GDM1 (cell line): ENCODE measurements around the gene RBMS2.

Experiments
- DNase-seq: peaks from one replicate; lab custom pipeline; 2025; lab: John Stamatoyannopoulos, UW

Gene RBMS2

DNA sequence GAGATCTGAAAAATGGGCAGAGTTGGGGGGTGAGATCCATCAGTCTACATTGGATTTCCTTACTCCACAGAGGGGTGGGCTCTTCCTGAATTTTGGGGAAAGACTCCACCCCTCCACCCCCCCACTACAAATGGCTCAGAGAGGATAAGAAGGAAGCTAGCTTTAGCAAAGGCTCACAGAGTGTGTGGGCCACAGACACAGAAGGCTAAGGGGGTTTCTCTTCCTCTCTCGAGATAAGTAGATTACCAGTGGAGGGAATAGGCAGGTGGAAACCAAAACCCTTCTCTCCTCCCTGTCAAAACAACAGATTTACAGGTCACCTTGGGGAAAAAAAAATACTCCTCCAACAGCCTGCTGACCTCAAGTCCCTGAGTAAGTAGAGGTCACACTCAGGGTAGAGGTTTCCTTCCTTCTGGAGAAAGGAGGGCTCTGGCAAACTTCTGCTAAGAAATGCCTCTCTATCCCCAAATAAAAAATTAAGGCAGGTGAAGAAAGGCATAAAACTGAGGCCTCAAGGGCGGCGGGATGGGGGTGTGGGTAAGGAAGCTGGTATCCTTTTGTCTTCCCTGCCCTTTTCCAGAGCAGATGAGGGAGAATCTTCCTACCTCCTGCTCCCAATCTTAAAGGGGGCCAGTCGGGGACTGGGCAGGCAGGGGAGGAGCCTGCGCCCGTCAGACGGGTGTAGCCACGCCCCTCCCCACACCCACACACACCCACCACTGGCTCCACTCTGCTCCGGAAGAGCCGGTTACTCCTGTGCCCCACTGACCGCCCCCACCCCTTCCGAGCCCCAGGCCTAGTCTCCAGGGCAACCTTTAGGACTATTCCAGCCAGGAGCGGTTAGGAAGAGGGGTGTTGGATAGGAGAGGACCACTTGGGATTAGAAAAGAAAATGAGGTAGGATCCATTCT lies 110.4 kb downstream of the RBMS2 start:
- DNase-seq = peak; percentile 43

DNA sequence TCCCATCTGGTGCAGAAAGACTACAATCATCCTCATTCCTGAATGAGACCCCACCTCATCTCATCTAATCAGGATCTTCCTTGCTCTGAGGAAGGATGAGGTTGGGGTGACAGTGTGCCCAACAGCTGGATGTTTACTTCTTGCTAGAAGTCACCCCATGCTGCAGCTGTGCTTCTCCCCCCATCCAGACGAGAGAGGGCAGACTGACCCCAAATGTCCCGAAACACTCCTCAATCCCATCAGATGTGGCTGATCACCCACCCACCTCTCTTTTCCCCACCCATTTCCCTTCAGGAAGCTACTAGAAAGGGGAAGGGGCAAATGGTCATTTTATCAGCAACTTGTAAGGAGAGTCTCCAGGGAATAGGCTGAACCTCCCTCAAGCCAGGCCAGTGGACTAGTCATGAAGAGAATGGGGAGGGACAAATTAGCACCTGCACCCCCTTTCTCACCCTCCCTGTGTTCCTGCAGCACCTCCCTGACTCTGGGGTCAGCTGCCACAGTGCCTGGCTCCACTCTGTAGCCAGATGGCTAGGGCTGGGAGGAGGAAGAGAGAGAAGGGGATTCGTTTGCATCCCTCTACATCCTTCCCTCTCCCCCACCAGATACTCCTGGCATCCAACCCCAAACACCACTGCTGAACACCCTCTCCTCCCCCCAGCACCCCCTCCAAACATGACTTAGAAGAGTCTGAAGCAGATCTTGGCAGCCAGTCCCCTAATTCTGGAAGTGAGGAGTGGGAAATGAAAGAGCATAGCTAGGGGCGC lies 111.3 kb downstream of the RBMS2 start:
- no peak for DNase-seq

GRCh38 chr12:56633468-56634241 lies 112.0 kb downstream of the RBMS2 start:
- no peak for DNase-seq

- DNase-seq = no peak
These were observed 112.7 kb downstream of the RBMS2 start for GRCh38 chr12:56634242-56634836.

GRCh38 chr12:56634837-56635791 lies 113.5 kb downstream of the RBMS2 start:
- peak; percentile 47 for DNase-seq

DNA sequence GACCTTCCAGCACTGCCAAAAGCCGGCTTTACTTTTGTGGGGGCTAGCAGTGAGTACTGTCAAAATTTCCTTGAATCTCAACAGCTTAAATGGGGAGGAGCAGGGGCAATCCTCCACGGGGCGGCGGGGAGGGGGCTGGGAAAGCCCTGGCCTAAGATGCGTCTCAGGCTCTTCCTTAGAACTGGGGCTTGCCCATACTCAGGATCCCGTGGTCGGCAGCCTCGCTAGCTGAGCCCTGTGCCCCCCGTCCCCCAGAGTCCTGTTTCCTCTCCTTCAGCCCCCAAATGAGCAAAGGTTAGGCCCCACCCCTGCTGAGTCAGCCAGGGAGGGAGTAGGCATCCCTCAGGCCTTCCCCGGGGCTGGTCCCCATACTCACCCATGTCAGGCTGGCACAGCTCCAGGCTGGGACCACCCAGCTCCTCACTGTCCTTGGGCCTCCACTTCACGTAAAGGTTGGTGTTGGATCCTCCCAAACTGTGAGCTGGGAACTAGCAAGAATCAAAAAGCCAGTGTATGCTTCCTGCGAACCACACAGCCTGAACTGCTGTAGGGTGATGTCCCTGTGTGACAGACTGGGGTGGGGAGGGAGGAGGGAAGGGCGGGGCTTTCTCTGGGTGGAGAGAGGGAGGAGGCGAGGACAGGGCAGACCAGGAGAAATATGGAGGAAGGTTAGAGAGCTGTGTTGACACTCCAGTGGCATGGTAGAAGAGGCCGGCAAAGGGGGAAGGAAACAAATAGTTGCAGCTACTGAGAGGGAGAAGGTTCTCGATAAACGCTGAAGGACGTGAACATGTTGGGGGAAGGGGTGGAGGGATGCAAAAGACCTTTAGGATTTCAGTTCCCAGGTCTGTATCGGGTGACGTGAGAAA lies 114.4 kb downstream of the RBMS2 start:
- peak; percentile 77 for DNase-seq

DNA sequence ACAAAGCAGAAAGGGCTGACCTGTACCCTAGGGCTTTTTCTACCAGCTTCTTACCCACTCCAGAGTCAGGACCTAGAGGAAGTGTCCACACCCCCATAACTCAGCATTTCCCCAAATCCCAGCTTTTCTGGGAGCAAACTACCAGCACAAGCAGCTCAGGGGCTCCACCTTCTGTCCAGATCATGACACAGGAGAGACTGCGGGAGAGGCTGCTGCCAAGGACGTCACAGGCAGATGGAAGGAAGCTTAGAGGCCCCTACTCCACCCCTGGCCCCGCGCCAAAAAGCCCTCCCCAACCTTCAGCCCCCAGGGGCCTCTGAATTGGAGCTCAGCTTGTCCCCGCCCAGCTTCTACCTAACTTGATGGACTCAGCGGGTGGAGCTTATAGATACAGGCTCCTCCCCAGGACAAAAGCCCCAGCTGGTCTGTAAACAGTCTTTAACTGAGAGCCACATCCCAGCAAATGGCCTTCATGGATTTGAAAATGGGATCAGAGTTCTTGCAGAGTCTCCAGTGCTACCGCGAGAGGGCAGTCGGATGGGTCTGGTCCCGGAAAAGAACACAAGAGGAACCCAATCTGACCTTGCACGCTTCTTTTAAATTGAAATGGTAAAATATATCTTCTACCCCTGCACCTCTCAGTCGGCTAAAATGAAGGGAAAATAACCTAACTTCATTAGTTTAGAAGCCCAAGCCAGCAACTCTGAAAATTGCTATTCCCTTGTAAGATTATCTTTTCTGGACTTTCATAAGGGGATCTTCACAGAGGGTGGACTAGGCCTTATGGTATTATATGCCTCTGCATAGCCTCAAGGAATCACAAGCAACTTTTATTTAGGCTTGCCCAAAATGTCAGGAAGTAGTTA lies 115.3 kb downstream of the RBMS2 start:
- peak; percentile 94 for DNase-seq

- DNase-seq = no peak
These were observed 116.0 kb downstream of the RBMS2 start for GRCh38 chr12:56637621-56638020.

DNA sequence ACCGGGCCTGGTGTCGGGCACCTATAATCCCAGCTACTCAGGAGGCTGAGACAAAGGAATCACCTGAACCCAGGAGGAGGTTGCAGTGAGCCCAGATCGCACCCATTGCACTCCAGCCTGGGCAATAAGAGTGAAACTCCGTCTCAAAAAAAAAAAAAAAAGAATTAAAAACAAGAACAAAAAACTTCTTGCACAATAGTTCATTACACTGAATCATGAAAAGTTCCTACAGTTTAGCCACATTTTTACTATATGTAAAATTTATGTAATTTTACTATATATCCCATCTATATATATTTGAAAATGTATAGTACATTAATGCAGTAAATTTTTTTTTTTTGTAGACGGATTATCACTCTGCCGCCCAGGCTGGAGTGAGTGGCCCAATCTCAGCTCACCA lies 119.6 kb downstream of the RBMS2 start:
- DNase-seq = no peak

GRCh38 chr12:56644654-56645053 lies 123.0 kb downstream of the RBMS2 start:
- no peak for DNase-seq

DNA sequence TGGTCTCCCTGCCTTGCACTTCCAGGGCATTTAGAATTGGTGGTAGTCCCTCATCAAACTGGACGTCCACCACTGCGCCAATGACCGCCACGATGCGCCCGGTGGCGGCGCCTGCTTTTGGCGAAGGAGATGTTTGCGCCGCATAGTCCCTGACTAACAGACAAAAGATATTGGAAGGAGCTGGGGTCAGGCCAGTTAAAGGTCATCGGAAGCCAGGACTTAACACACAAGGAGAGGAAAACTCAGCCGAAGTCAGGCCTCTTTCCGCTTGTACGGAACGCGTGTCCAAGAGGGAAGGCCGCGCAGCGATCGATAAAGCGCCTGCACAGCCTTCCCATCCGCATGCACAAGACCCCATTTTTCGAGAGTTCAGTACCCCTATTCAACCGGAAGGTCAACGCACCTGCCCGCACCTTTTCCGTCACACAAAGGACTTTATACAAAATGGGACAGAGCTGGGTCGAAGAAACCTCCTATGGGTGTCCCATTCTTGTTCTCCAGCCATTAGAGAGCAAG lies 123.6 kb downstream of the RBMS2 start:
- DNase-seq = no peak
